H54 (cell line): Measurements from ENCODE around the gene HIVEP3.

ENCODE experiments used
- DNase-seq: peaks from one replicate; pipeline ENCODE4 v3.0.0; 2011; ENCODE audit warnings: low spot score, mixed read lengths; ENCODE audit not compliant: insufficient read length
- FAIRE-seq: peaks from 3 replicates; lab custom pipeline; 2011; peaks lifted over from hg19 to GRCh38; lab: Jason Lieb, UNC
- POLR2A ChIP-seq: IDR thresholded peaks from 2 replicates; pipeline ENCODE4 v1.6.1; 2011; ENCODE audit warnings: low read depth, mild to moderate bottlenecking, low read length

HIVEP3 gene

GRCh38 chr1:41533016-41533730 is 385.5 kb downstream of the HIVEP3 start:
- no peak for TF ChIP-seq POLR2A
- DNase-seq: no peak
- FAIRE-seq: no peak

GRCh38 chr1:41532206-41532975 is 386.3 kb downstream of the HIVEP3 start:
- FAIRE-seq (no peak), DNase-seq (no peak)
- no peak for TF ChIP-seq POLR2A

- DNase-seq (no peak), FAIRE-seq (no peak)
- no peak for TF ChIP-seq POLR2A
Observed at GRCh38 chr1:41530411-41530810, 388.3 kb downstream of the HIVEP3 start.

- FAIRE-seq (no peak), DNase-seq (no peak)
- no peak for TF ChIP-seq POLR2A
Observed at GRCh38 chr1:41529621-41530395, 388.9 kb downstream of the HIVEP3 start.

DNA sequence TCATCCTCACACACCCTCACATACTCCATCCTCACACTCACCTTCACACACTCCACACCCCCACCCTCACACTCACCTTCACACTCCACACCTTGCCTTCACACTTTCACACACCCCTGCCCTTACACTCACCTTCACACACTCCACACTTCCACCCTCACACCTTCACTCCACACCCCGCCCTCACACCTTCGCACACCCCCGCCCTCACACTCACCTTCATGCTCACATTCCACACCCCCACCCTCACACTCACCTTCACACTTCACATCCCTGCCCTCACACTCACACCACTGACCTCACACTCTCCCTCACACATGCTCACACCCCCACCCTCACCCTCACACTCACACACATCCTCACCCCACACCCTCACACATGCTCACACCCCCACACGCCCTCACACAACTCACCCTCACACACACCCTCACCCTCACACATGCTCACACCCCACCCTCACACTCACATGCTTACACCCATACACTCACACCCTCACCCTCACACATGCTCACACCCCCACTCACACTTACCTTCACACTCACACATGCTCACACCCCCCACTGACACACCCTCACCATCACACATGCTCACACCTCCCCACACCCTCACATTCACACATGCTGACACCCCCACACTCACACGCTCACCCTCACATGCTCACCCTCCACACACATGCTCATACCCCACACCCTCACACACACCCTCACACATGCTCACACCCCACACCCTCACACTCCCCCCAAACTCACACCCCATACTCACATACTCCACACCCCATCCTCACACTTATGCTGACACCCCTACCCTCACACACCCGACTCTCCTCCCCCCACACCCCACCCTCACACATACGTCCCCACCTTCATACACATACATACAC is 389.8 kb downstream of the HIVEP3 start:
- DNase-seq (no peak), FAIRE-seq (no peak)
- TF ChIP-seq POLR2A: no peak

DNA sequence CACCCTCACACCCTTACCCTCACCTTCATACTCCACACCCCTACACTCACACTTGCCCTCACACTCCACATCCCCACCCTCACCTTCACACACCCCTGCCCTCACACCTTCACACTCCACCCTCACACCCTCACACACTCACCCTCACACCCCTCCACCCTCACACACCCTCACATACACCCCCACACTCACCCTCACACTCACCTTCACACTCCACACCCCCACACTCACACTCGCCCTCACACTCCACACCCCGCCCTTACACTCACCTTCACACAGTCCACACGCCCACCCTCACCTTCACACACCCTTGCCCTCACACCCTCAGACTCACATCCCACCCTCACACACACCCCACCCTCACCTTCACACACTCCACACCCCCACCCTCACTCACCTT is 390.6 kb downstream of the HIVEP3 start:
- FAIRE-seq: no peak
- no peak for DNase-seq
- TF ChIP-seq POLR2A: no peak

GRCh38 chr1:41526956-41527561 is 391.7 kb downstream of the HIVEP3 start:
- no peak for TF ChIP-seq POLR2A
- FAIRE-seq (no peak), DNase-seq (no peak)

- TF ChIP-seq POLR2A: no peak
- FAIRE-seq (no peak), DNase-seq (no peak)
Observed at GRCh38 chr1:41525891-41526587, 392.7 kb downstream of the HIVEP3 start.

DNA sequence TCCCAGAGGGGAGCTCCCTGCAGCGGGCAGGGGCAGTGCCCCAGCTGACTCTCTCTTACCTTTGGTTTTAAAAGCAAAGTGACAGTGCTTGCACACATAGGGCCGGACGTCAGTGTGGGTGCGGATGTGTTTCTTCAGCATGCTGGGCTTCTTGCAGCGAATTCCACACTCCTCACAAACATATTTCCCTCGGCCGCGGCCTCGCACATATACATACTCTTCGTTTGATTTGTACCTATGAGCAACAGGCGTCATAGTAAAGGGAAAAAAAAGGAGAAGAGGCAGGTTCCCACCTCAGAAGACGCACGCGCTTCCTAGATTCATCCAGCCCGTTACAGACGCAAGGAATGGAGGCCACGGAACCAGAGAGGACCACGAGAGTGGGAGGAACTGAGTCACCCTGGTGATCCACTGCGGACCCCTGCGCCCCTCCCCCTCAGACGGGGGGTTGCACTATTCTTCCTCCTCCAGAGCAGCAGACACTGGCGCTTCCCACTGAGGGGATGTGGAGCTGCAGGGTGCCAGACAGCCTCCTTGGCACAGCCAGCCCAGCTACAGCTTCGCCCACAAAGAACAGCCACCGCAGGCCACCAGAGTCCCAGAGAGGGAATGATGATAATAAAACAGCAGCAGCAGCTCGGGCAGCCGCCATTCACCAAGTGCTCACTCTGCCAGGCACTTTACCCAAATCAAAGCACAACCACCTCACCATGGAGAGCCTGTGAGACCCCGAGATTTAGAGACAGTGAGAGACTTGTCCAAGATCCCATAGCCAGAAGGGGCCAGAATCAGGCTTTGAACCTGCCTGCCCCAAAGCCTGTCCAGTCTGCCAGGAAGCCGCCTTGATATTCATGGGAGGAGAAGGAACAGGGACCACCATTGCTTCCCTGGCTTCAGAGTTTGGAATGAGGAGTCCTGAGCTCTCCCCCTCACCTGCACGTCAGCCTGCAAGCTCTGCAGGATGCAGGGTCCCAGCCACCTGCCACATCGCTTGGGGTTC is 393.7 kb downstream of the HIVEP3 start:
- no peak for DNase-seq
- FAIRE-seq: no peak
- no peak for TF ChIP-seq POLR2A

- FAIRE-seq: no peak
Observed at GRCh38 chr1:41523949-41524675, 394.6 kb downstream of the HIVEP3 start.

DNA sequence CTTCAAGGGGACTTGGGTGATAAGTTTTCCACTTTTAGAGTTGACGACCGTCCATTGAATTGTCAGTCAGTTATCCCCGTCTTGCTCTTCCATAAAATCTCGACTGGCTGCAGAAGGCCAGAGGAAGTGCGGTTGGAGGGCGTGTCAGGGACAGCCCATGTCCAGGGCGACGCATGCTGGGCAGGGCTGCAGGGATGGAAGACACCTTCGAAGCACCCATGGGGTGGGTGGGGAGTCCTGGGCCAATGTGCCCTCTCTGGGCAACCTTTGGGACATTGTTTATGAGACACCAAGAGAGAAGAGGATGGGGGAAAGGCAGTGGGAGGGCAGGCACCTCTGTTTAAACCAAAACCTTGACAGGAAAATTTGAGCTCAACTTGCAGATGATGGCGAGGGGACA is 395.7 kb downstream of the HIVEP3 start:
- DNase-seq (no peak), FAIRE-seq (no peak)
- TF ChIP-seq POLR2A: no peak

More at GRCh38 chr1:41523949-41524675, 394.6 kb downstream of the HIVEP3 start:
- no peak for DNase-seq
- TF ChIP-seq POLR2A: no peak
